DMS153 treated with DMSO at 0.1 percent for 48 hours (cell line): Measurements from ENCODE around the gene WNT11.

ENCODE experiments used
- DNase-seq: peaks from one replicate; lab custom pipeline; 2025; ENCODE audit not compliant: unreplicated experiment; lab: John Stamatoyannopoulos, UW

The WNT11 gene

DNA sequence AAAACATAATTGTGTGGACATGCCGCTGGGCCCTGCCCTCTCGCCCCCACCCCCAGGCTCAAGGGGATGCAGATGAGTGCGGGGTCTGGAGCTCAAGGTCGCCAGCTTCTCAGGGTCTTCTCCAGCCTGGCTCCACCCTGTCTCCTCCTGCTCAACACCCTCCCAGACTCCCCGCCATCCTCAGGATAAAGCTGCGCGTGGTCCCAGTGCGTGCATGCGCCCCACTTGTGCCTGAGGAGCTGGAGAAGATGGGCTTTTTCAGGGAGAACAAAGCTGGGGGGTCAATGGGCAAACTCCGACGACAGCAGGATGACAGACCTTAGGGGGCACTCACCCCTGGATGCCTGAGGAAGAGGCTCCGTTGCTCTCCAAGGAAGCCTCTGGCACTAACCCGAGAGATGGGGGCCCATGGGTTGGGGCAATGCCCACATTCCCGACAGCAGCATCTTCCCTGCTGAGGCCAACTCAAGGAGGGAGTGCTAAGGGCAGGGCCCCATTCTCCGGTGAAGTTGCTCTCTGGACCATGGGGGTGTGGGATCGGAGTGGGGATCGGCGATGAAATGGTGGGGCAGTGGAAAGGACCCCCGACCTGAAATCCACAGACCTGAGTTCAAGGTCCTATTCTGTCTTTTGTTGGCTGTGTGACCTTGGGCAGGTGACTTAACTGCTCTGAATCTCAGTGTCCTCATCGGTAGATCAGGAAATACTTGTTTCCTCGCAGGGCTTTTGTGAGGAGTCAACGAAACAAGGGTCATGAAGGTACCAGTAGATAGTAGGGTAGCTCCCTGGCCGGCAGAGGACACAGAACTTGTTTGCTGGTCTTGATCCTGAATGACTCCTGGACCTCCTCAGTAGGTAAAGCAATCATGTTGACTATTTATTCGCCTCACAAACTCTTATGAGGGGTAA lies 47.7 kb downstream of the WNT11 start:
- no peak for DNase-seq

DNA sequence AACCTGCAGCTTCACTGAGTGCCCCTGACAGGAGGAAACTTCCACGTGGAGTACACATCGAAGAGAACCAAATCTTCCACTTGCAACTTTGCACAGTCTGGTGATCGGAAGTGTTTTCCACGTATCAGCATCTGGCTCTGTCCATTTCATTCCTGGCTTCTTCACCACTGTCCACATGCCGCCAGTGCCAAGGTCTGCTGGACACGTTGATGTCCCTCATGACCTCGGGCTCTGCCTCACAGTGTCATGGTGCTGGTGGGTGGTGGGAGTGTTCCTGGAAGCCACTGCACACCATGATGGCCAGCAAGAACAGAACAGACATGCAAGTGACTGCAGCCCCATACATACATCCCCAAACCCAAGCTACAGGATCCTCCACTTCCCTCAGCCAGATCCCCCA lies 48.4 kb downstream of the WNT11 start:
- DNase-seq = no peak

DNA sequence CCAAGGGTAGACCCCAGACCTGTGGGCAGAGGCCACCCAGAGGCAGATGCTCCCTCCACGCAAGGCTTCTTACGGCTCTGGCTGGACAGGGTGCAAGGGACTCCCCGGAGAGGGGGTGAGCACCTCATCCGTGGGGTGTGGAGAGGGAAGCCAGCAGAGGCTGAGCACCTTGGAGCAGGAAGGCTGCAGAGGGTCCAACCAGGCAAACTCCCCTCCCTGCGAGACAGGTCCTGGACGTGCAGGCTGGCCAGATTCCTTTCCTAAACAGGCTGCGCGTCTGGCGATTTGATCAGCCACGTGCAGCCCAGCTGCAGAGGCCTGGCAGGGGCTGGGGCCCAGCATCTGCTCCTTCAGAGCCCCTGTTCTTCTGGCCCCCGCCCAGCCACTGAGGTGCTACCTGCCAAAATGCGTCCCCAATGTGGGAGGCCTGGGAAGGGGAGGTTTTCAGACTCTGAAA lies 49.3 kb downstream of the WNT11 start:
- no peak for DNase-seq

DNA sequence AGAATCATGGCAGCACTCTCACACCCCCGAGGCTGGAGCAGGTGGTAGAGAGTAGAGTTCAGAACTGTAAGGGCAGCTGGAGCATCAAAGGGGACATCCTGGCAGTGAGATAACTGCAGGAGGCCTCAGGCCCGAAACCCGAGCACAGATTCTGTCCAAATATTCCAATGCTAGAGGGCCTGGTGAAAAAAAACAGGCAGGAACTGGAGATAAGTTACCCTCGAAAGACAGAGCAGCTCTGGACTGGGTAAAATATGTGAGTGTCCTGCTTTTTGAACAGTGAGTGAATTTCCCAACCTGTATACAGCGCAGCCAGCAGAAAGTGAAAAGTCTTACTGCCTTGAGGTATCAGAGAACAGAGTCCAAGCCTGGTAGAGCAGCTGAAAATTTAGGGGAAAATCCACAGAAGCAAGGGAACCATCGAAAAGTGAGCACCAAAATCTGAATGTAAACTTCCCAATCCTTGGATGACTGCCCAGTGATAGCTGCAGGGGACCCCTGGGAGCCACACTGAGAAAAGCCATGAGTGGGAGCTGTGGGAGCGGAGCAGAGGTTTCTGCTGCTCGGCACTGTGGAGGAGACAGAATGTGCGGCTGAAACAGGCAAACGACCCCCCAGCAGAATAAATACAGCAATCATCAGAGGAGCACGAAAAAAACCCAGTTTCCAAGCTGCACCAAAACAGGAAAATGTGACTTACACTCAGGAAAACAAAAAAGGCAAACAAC lies 50.6 kb downstream of the WNT11 start:
- no peak for DNase-seq

DNA sequence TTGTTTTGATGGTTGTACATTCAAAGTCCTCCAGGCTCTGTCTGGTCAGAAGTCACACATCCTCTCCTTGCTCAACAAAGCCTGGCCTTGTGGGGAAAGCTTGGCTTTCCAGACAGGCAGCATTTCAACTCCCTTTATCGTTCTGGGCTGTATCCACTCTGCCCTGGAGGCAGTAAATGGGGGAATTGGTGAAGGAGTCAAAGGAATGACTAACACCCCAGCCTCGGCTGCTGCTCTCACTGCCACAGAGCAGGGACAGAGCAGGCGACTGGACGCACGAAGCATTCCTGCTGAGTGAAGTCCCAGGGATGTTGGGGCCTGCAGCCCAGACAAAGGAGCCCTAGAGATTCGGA lies 52.8 kb downstream of the WNT11 start:
- no peak for DNase-seq

DNA sequence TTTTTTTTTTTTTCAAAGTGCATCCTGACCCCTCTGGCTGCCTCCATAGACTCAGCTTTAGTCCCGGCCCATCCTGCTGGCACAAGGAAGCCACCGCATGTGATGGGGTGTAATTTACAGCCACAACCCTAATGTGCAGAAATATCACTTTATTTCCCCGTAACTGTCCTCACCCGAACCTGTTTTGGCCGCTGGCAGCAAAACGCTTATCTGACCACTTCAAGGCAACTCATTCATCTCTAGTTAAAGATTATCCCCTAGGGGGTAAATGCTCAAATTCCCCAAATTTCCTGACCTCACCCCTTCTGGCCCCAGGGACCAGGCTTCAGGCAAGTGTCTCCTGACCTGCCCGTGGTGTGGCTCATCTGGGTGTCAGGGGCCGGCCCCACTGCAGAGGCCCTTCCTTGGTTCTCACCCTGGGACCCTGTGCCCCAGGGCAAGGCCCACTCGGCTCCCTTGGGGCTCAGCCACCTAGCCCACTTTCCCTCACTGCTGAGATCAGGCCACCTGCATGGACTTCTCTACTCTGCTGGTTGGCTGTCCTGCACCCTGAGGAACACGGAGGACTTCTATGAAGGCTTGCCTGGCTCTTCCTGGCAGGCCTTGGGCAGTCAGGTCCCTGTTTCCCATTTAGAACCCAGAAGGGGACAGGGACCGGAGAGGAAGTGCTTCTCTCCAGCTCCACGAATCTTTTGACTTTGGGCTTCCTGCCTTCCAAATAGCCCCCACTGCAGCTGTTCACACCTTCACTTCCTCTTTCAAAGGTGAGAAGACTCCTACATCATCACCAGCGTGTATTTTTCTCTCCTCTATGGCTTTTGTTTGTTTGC lies 53.3 kb downstream of the WNT11 start:
- peak; percentile 25 for DNase-seq

DNA sequence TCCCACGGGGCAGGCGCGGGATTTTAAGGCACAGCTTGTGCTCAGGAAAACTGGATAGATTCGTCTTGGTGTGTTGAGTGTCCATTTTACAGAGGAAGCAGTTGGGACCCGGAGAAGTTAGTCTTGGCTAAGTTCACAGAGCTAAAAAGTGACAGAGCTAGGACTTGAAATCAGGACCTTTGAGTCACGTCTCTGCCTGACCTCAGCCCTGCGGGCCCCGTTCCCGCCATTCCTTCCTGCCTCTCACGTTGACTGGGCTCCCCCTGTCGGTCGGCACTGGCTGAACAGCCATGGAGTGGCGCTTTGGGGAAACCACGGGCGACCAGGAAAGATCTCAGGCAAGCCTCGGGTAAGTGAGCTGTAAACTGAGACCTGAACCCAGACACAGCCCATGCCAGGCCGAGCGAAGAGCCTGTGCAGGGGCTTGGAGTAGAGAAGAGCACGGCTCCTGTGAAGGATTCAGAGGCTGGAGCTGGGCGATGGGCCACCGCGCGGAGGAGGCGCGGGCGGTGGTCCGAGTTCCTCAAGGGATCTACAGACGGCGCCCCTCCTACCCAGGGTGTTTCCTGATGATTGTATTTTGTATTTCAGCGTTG lies 54.1 kb downstream of the WNT11 start:
- DNase-seq = peak; percentile 74

DNA sequence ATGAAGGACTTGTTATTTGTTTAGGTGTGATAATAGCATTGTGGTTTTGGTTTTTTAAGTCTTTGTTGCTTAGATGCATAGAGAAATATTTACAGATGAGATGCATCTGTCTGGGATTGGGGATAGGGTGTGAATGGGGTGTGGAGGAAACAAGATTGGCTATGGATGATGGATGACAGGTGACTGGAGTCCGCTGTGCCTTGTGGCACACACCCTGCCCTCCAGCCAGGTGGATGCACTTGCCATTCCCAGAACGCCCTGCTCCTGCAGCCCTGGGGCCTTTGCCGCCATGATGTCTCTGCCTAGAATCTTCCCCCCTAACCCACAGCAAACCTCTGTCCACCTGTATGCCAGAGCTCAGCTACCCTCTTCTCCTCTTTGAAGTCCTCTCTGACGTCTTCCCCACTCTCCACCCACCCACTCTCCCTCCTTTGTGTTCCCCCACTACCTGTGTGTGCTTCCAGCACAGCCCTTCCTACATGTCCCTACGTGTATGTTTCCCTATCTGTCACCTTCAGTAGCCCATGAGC lies 54.7 kb downstream of the WNT11 start:
- DNase-seq = no peak

DNA sequence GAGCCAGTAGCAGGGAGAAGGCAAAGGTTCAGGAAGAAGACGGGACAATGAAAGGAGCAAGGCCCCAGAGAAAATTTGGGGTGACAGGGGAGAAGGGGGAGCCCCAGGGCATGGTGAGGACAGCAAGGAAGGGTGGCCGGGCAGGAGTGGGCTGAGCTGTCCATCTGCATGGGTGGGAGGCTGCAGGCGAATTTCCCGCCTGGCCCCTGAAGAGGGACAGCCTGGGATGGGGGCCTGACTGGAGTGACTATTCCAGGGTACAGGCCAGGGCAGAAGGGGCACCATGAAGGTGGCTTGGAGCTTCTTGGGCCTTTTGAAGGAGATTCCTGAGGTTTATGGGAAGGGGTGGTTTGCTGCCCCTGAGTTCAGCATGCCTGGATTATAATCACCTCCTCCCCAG lies 56.2 kb downstream of the WNT11 start:
- DNase-seq = no peak

DNA sequence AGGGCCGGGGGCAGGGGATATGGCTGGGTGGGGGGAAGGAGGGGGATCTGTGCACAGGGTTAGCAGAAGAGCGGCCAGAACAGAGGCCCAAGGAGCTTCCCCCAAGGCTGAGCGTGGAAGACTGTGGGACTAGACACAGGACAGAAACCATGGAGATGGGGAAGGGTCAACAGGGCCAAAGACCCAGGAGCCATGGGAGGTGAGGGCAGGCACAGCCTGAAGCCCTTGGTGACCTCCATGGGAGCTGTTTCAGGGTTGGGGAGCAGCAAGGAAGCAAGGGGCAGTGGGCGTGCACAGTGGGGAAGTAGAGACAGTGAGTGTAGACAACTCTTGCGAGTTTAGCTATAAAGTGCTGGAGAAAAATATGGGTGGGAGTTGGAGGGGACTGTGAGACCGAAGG lies 56.6 kb downstream of the WNT11 start:
- DNase-seq = no peak

DNA sequence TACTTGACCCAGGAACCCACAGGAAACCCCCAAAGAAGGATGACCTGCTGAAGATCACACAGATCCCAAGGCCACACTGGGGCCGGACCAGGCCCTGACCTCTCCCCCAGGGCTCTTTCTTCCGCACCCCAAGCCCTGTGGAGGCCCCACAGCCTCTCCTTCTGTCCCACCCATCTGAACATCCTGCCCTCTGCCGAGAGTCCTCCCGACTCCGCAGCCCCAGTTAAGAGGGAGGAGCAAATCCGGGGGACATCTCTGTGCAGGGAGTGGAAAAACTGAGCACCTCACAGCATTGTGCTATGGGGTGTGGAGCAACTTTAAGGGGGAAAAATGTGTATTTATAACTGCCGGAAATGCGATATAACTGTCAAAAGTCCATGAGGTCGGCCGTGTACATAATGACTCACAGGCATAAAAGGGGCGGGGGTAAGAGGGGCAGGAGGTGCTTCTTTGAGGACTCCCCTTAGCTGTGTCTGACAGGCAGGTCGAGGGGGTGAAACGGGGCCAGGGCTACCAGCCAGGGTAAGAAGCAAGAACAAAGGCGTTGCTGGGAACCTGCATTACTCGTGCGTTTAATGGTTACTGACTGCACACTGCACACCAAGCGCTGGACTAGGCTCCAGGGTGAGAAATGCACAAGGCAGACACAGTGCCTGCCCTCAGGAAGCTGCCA lies 57.2 kb downstream of the WNT11 start:
- DNase-seq = no peak

DNA sequence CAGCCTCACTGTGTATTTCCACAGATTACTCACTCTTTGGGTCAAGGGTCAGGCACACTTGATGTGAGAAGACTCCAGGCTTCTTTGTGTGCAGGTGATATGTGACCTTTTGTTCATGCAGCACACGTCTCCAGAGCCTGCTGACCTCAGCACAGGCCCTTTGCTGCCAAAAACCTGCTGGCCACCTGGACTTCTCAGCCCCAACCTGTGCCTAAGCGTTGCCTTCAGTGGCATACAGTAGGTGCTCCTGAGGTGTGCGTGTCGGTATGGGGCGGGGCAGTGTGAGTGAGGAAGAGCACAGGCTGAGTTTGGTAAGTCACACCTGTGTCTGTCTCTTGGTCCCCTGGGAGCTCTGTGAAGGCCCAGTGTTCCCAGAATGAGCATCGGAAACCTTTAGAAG lies 58.1 kb downstream of the WNT11 start:
- no peak for DNase-seq

DNA sequence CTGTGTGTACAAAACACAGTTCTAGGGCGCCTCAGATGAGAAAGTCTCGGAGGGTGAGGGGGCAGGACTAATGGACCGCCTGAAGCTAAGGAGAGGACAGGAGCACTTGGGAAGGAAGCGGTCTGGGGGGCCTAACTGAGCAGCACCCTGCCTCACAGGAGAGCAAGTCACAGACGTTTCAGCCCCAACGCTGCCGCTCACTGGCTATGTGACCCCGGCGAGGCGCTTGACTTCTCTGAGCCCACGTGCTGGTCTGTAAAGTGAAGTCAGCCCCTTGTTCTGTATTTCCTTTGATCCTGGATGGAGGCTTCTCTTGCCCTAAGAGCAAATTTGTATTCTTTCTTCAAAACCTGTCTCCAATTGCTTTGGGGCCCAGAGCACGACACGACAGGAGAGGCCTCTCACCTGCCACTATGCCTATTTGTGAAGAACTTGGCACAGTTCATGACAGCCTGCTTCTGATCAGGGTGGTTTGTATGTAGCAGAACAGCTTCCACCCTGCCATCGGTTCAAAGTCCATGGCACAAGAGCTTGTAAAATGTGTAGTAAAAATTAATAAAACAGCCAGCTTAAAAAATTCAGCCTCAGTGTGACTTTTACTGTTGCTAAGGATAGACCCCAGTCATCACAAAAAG lies 59.1 kb downstream of the WNT11 start:
- no peak for DNase-seq

DNA sequence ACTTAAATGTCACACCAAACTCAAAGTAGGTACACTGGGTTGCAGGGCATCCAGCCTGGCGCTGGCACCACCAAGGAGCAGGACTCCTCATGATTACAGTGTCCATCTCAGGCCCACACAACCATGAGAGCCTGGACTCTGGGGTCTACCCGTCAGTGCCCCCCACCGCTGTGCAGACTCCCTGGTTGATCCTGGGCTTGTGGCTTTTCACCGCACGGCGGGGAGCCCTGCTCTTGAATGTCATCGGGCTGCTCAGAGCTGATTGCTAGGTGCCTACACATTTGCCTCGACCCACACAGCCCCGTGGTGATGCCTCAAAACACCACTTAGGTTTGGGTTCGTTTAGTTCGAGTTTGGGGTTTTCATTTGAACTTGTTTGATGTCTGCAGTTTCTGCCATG lies 63.0 kb downstream of the WNT11 start:
- DNase-seq = no peak

DNA sequence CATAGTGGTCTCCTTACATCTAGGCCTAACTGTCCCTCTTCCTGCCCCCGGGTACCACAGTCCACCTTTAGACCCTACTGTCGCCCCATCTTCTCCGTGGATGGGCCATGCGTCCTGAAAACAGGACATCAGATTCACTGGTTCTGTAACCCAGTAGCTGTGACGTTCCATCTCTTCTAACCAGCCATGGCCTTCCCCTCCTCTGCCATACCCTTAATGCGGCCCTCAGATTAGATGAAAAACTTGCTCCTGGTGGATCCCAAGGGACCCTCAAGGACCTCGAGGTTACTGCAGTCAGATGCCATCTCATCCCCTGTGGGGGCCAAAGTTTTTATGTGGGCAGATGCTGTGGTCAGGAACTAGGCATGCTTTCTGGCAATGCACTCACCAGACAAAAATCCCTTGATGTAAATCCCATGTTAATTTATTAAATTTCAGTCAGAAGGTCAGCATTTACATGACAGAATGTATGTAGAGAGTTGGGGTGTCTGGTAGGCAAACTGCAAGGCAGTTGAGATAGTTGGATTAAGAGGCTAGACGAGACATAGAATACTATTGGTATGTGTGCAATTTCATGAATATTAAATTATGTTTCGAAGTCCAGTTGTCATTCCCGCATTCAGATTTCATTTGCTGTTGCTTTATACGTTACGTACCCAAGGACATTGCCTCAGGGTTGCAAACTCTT lies 64.3 kb downstream of the WNT11 start:
- DNase-seq = no peak

DNA sequence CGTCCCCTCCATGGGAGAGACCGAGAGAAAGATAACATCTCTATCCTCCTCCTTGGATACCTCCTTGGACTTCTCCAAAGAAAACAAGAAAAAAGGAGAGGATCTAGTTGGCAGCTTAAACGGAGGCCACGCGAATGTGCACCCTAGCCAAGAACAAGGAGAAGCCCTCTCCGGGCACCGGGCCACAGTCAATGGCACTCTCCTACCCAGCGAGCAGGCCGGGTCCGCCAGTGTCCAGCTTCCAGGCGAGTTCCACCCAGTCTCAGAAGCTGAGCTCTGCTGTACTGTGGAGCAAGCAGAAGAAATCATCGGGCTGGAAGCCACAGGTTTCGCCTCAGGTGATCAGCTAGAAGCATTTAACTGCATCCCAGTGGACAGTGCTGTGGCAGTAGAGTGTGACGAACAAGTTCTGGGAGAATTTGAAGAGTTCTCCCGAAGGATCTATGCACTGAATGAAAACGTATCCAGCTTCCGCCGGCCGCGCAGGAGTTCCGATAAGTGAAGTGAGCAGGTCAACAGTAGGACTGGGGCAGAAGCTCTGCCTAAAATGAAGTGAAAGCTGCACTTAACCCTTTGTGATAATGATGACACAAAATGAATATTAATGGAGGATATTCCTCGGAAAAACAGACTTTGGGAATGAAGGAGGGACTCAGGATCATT lies 65.3 kb downstream of the WNT11 start:
- no peak for DNase-seq

DNA sequence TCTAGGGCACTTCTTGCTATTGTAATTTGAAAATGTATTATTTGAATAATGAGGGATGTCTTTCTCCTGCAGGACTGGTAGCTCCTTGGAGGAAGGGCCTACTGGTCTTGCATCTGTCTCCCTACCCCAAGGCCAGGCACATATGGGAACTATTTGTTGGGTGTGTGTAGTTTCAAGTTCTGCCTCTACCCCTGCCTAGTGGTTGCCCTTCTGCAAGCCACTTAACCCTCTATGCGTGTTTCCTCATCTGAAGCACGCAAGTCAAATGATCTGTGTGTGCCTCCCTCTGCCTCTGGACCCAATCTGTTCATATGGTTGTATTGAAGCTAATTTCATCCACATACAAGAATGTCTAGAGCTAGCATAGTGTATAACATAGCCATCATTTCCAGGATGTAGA lies 67.0 kb downstream of the WNT11 start:
- no peak for DNase-seq
